HCT116 (cell line): ENCODE measurements around the gene MOGAT3. TPM values are rescaled to one million over a fixed set of nuclear protein-coding genes. Genes with fewer than 3 reads are reported as not detected.

Source experiments
- ATAC-seq: fragments of 200-7000 bp; cut with Tn5 transposase; 2 replicates; pipeline ENCODE4 v1.9.1; 2020; ENCODE audit warnings: mild to moderate bottlenecking, moderate library complexity
- BruUV-seq: library from RNA; stranded (reverse); fragments of 400-500 nt; replicated peaks from 2 replicates; lab custom pipeline; 2021; lab: Mats Ljungman, UMichigan
- CTCF ChIA-PET: fragments of 300-600 bp; sonication (Branson Sonifier 250); formaldehyde crosslinking; loops from one replicate; lab custom pipeline; 2021; ENCODE audit warnings: antibody characterized with exemption; lab: Charles Lee
- POLR2A ChIA-PET: fragments of 300-600, 350-600 bp; sonication (Branson Sonifier 250); formaldehyde crosslinking; loops from one replicate; lab custom pipeline; 2021; ENCODE audit warnings: antibody characterized with exemption; lab: Charles Lee
- RAD21 ChIA-PET, 2 experiments: fragments of 300-600 bp; sonication (Branson Sonifier 250); formaldehyde crosslinking; loops; one replicate each; lab custom pipeline; 2023; ENCODE audit warnings: low total read pairs in 2 of 2; ENCODE audit not compliant: uncharacterized antibody in 2 of 2, unreplicated experiment in 2 of 2, low non-redundant PET in 1 of 2; lab: Charles Lee
- DNase-seq: peaks from one replicate; pipeline ENCODE4 v3.0.0-alpha.2; 2010; ENCODE audit warnings: low read depth, low spot score
- H2AFZ ChIP-seq: fragments of 200-600 bp; shearing (Covaris generic), sonication (generic); 2 replicates; pipeline ENCODE4 v1.6.1; 2017; ENCODE audit warnings: low read depth, mixed run types, mixed read lengths, antibody characterized with exemption, low read length; ENCODE audit not compliant: poor library complexity, severe bottlenecking
- H3K27ac ChIP-seq: 2 replicates; pipeline ENCODE4 v1.5.1; 2012; ENCODE audit warnings: low read depth, low read length
- H3K27me3 ChIP-seq: fragments of 200-600 bp; sonication (generic); 2 replicates; pipeline ENCODE4 v1.6.1; 2016; ENCODE audit warnings: mixed run types, low read length, mixed read lengths; ENCODE audit not compliant: insufficient read depth
- H3K36me3 ChIP-seq, 2 experiments: fragments of 200-500 bp in 1 of 2; fragments of 200-600 bp in 1 of 2; sonication (Bioruptor generic) in 1 of 2; sonication (generic) in 1 of 2; 2 replicates each; pipeline versions ENCODE4 v1.5.1 to v1.6.1; 2014 to 2016; ENCODE audit warnings: low read length in 2 of 2, inconsistent platforms in 1 of 2, mixed read lengths in 1 of 2, mixed run types in 1 of 2; ENCODE audit not compliant: insufficient read depth in 2 of 2, control insufficient read depth in 1 of 2
- H3K4me1 ChIP-seq, 2 experiments: fragments of 200-600 bp in 1 of 2; sonication (generic) in 1 of 2; 2 replicates each; pipeline versions ENCODE4 v1.5.1 to v1.6.1; 2012 to 2017; ENCODE audit warnings: low read length in 2 of 2, inconsistent platforms in 1 of 2, mild to moderate bottlenecking in 1 of 2, mixed read lengths in 1 of 2, mixed run types in 1 of 2, moderate library complexity in 1 of 2; ENCODE audit not compliant: insufficient read depth in 2 of 2, control insufficient read depth in 1 of 2
- H3K4me2 ChIP-seq: fragments of 200-600 bp; sonication (generic); 2 replicates; pipeline ENCODE4 v1.6.1; 2017; ENCODE audit warnings: mixed run types, low read length, mixed read lengths
- H3K4me3 ChIP-seq, 2 experiments: fragments of 200-600 bp in 1 of 2; sonication (generic) in 1 of 2; replicated peaks in 1 of 2; 2 replicates each; pipeline ENCODE4 v1.5.1; 2011 to 2016; ENCODE audit warnings: low read length in 2 of 2, control low read depth in 1 of 2, low read depth in 1 of 2, mild to moderate bottlenecking in 1 of 2, mixed read lengths in 1 of 2, mixed run types in 1 of 2
- H3K79me2 ChIP-seq: fragments of 200-600 bp; sonication (generic); 2 replicates; pipeline ENCODE4 v1.6.1; 2017; ENCODE audit warnings: mild to moderate bottlenecking, mixed run types, low read length, moderate library complexity, mixed read lengths; ENCODE audit not compliant: insufficient read depth
- H3K9ac ChIP-seq: fragments of 200-600 bp; sonication (generic); 2 replicates; pipeline ENCODE4 v1.6.1; 2016; ENCODE audit warnings: low read length, mixed read lengths
- H3K9me2 ChIP-seq: fragments of 200-600 bp; sonication (generic), shearing (Covaris generic); 2 replicates; pipeline ENCODE4 v1.6.1; 2017; ENCODE audit warnings: mixed run types, mild to moderate bottlenecking, moderate library complexity; ENCODE audit not compliant: insufficient read depth
- H3K9me3 ChIP-seq, 2 experiments: fragments of 200-500 bp in 1 of 2; fragments of 200-600 bp in 1 of 2; sonication (Bioruptor generic) in 1 of 2; sonication (generic) in 1 of 2; 2 replicates each; pipeline ENCODE4 v1.6.1; 2014 to 2017; ENCODE audit warnings: low read length in 2 of 2, mixed read lengths in 2 of 2, inconsistent platforms in 1 of 2, low read depth in 1 of 2, mild to moderate bottlenecking in 1 of 2, mixed run types in 1 of 2, moderate library complexity in 1 of 2; ENCODE audit not compliant: control insufficient read depth in 1 of 2, insufficient read depth in 1 of 2
- H4K20me1 ChIP-seq: fragments of 200-600 bp; sonication (generic), shearing (Covaris generic); 2 replicates; pipeline ENCODE4 v1.6.1; 2017; ENCODE audit warnings: mixed run types, mild to moderate bottlenecking, moderate library complexity; ENCODE audit not compliant: insufficient read depth
- CEBPB ChIP-seq: IDR thresholded peaks from 2 replicates; pipeline ENCODE4 v1.6.1; 2012; ENCODE audit warnings: low read depth
- ELF1 ChIP-seq: IDR thresholded peaks from 2 replicates; pipeline ENCODE4 v1.6.1; 2012; ENCODE audit warnings: low read depth, borderline replicate concordance
- EZH2 ChIP-seq: fragments of 200-600 bp; sonication (generic); IDR thresholded peaks from 2 replicates; pipeline ENCODE4 v1.6.1; 2017; ENCODE audit warnings: antibody characterized with exemption, mixed run types
- FOSL1 ChIP-seq: IDR thresholded peaks from 2 replicates; pipeline ENCODE4 v1.6.1; 2012; ENCODE audit warnings: low read depth
- JUND ChIP-seq: IDR thresholded peaks from 2 replicates; pipeline ENCODE4 v1.6.1; 2012
- MAX ChIP-seq: IDR thresholded peaks from 2 replicates; pipeline ENCODE4 v1.6.1; 2012
- POLR2A ChIP-seq: IDR thresholded peaks from 2 replicates; pipeline ENCODE4 v1.7.0; 2011; ENCODE audit warnings: borderline replicate concordance; ENCODE audit not compliant: insufficient read depth, insufficient read length; ENCODE audit errors: extremely low read depth
- RAD21 ChIP-seq: IDR thresholded peaks from 2 replicates; pipeline ENCODE4 v1.6.1; 2012; ENCODE audit warnings: low read depth, mild to moderate bottlenecking
- SIN3A ChIP-seq: IDR thresholded peaks from 2 replicates; pipeline ENCODE4 v1.6.1; 2012; ENCODE audit warnings: low read depth
- ZBTB33 ChIP-seq: IDR thresholded peaks from 2 replicates; pipeline ENCODE4 v1.6.1; 2011; ENCODE audit warnings: mild to moderate bottlenecking, low read length, moderate library complexity; ENCODE audit not compliant: insufficient replicate concordance; ENCODE audit errors: extremely low read depth
- ZFX ChIP-seq: fragments of 450-650 bp; IDR thresholded peaks from 2 replicates; pipeline ENCODE4 v1.6.1; 2017
- intact Hi-C: fragments of 100-400 bp; cut with micrococcal nuclease; formaldehyde crosslinking; loops from 2 replicates; pipeline ENCODE4 v1.10.0; 2022
- total RNA-seq: library from RNA; stranded (reverse); gene quantifications from one replicate; pipeline ENCODE4 v1.2.1, GENCODE V29; 2021; ENCODE audit not compliant: unreplicated experiment

MOGAT3 gene
- total RNA-seq, 1 experiment from 2014 or later = not detected

DNA sequence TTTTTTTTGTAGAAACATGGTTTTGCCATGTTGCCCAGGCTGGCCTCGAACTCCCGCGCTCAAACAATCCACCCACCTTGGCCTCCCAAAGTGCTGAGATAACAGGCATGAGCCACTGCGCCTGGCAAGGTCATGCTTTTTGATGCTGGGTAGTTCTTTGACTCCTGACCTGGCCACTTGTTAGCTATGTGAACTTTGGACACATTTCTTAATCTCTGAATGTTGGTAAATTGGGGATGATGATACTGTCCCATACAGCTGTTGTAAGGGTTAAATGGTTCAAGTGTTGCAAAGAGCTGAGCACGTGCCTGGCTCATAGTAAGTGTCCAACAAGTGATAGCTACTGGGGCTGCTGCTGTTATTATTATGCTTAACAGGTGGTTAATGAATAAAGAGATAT, 19.5 kb upstream of the MOGAT3 start (continued):
- TF ChIP-seq ZBTB33 (no peak), JUND (no peak), FOSL1 (no peak), EZH2 (no peak), ELF1 (no peak), ZFX (no peak)

DNA sequence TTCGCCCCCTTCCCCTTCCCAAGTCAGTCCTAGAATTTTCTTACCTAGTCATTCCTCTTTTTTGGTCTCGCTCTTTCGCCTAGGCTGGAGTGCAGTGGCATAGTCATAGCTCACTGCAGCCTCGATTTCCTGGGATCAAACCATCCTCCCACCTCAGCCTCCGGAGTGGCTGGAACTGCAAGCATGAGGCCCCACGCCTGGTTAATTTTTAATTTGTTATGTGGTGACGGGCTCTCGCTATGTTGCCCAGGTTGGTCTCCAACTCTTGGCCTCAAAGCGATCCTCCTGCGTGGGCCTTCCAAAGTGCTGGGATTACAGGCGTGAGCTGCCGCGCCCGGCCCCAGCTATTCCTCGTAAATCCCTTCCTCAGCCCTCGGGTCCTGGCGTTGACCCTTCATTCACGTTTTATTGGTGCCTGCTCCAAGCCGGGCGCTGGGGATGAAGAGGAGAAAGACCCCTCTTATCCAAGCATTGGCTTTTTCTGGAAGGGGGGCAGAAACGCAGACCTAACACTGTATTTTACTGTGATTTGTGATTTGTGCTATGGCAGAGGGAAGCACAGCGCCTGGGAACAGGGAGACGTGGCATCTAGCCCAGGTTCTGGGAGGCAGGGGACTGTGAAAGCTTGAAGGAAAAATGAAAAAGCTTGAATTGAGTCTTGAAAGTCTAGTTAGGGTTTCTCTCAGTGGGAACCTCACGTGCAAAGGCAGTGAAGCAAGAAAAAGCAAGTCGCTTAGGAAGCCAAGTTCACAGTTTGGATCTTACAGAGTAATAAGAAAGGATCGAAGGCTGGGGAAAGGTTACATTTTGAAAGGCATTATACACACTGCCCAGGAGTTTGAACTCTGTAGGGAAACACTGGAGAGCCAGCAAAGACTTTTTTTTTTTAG, 17.6 kb upstream of the MOGAT3 start:
- Histone ChIP-seq H4K20me1 (no peaks in the 10 kb centered on the region), H3K9me3 (no peaks in the 10 kb centered on the region), H3K79me2 (peaks cover 46% of the 10 kb centered on the region), H3K36me3 (peaks cover 2 to 4% of the 10 kb centered on the region in 2 experiments; a peak in 2 of 4 replicates), H3K9ac (peak overlapping the region; percentile 85), H3K9me2 (no peaks in the 10 kb centered on the region), H3K4me2 (peak overlapping the region; percentile 97), H3K27ac (peak overlapping the region; percentile 37), H2AFZ (no peak overlapping the region), H3K27me3 (no peaks in the 10 kb centered on the region), H3K4me1 (peaks cover 0 to 21% of the 10 kb centered on the region in 2 experiments; a peak in 2 of 4 replicates), H3K4me3 (peak overlapping the region; percentile 93 to 97)
- ChIA-PET RAD21 (interaction anchor here (0.6 to 1.5 kb wide), 5 partner anchors 26 to 101 kb away, joined by 3 to 5 read pairs (median 3); no protein-coding TSS in a partner anchor), POLR2A (interaction anchor here (0.9 to 1.8 kb wide), 9 partner anchors 10 to 329 kb away, joined by 3 to 11 read pairs (median 4); partner anchors contain the start of genes FIS1, UFSP1 and VGF), CTCF (interaction anchor here (0.8 to 2.3 kb wide), 8 partner anchors 26 to 418 kb away, joined by 3 to 21 read pairs (median 8); partner anchors contain the start of genes FIS1 and UFSP1)
- TSS peak; percentile 80 for BruUV-seq
- DNase-seq = no peak
- peak; percentile 58; the same call in 1 of the 2 replicates for TF ChIP-seq MAX
- TF ChIP-seq SIN3A = peak; percentile 4; the same call in 1 of the 2 replicates
- no peak for TF ChIP-seq RAD21
- no peak for TF ChIP-seq CEBPB
- TF ChIP-seq POLR2A = no peak
- TF ChIP-seq JUND = no peak
- TF ChIP-seq ELF1 = no peak
- intact Hi-C loops = loop anchor here (2.0 kb wide), 1 partner anchor 14 kb away; no protein-coding TSS in a partner anchor
- peak; percentile 18 for ATAC-seq
